CD4-positive, alpha-beta T cell treated with Interleukin-15 for 1 hour (primary cell): ENCODE data around the gene FOXK2.

Source experiments
- DNase-seq: peaks from one replicate; pipeline ENCODE4 v3.0.0-alpha.2; 2020

The FOXK2 gene

DNA sequence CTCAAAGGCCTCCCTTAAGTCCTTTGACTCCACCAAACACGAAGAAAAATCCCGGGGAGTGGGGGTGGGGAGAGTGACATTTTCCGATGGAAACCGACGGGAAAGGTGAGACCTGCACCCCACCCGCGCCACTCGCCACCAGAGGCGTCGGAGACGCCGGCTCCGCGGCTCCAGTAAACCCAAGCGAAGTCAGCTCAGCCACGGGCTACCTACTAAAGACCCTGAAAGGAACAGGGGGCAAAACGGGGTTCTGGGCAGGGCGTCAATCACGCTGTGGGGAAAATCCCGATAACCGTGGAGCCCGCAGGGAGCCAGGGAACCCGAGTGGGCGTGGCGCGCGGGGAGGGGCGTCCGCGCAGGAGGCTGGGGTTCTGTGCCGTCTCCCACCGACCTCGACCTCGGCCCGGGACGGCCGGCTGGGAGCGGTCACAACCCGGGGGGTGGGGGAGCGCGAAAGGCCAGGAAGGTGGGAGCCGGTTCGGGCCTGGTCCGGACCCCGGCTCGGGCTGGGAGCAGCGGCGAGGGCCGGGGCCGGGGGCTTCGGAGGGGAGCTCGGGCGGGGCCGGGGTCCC is 128.1 kb downstream of the FOXK2 start:
- peak; percentile 40 for DNase-seq

DNA sequence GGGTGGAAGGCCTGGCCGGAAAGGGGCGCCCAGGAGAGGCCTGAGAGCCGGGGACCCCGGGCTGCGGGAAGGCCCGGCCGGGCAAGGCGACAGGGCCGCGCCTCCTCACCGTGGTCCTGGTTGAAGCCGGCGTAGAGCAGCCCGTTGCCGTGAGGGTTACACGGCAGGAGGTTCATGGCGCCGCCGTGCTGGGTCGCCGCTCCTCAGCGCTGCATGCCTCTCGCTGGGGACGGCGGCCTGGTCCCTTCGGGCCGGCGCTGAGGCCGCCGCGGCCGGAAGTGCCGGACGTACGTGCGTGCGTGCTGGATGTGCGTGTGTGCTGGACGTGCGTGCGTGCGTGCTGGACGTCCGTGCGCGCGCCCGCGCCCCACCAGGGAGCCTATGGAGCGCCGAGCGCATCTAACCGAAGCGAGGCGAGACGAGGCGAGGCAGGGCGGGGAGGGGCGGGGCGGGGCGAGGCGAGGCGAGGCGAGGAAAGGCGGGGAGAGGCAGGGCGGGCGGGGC is 128.7 kb downstream of the FOXK2 start, which contains the start of gene WDR45B:
TSS of gene WDR45B (minus strand) at position 280 of the 504 bp plus-strand sequence. CDS start at position 176, 104 bp downstream.
- peak; percentile 93 for DNase-seq

DNA sequence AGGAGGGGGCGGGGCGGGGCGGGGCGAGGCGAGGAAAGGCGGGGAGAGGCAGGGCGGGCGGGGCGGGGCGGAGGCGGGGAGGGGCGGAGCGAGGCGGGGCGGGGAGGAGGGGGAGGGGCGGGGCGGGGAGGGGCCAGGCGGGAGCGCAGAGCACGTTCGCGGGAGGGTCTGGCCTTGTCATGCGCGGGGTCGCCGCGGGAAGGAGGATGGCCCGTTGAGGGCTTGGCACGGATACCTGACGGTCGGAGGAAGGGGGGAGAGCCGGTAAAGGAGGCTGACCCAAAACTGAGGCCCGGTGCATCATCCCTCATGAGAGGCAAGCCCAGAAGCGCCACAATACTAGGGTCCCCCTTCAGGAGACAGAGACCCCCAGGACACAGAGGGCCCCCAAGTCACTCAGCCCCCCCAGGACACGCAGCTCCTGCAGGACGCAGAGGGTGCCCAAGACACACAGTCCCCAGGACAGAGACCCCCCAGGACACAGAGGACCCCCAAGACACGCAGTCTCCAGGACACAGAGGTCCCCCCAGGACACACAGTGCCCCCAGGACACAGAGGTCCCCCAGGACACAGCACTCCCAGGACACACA is 129.3 kb downstream of the FOXK2 start:
- no peak for DNase-seq

DNA sequence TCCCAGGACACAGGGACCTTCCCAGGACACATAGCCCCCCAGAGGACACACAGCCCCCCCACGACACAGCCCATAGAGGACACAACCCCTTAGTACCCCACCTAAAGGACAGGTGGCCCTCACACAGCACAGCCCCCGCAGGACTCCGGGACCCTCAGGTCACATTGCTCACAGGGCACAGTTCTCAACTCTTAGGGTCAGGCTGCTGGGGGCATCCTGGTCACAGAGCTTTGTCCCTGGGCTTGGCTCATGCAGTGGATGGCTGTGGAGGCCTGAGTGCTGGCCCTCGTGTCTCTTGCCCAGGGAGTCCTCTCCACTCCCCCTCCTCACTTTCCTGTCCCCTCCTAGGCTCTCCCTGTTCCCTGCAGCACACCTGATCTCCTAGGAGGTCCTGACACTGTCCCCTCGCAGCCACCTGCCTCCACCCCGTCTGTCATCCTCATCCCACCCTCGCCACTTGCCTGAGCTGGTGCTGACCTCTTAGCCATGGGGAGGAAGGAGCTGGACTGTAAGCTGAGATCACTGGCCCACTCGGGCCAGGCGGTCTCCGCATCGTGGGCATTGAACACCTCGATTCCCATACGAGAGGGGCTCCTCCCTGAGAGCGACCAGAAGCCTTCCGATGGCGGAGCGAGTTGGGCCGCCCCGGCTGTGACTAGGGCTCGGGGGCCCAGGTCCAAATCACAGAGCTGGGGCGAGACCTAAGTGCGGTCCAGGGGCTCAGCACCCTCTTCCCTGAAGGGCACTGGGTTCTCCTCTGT is 130.1 kb downstream of the FOXK2 start:
- no peak for DNase-seq

GRCh38 chr17:82650723-82651122 is 131.2 kb downstream of the FOXK2 start:
- DNase-seq: no peak

DNA sequence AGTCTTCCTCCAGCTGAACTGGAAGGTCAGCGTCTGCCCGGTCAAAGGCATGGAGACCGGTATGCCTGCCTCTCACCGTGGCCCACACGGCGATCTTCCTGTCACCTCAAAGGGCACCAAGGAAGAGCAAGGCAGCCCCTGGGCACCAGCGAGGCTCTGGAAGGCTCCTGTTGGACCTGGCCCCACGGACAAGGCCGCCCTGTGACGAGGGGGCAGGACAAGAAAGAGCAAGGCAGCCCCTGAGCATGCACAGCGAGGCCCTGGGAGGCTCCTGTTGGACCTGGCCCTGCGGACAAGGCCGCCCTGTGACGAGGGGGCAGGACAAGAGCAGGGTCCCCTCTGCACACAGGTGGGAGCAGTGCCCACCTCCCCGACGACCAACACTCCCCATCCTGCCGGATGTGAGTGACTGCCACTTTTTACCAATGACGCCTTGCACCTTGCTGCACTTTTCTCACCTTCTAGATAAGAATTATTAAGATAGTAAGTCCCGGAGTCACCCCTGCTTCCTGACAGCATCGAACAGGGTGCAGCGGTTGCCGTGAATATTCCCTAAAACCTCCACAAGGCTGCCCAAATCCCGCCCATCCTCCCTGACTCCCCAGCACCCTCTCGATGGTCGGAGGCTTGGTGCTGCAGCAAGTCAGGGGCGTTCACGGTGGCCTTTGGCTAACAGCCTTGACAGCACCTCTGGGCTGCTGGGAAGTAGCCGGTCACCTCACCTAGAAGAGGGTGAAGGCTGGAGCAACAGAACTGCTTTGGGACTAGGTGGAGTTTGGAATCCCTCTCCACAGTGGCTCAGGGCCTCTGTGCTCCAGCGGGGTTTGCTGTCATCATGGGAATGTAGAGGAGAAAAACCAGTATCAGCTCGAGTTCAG is 134.4 kb downstream of the FOXK2 start:
- no peak for DNase-seq
